HepG2 (cell line): ENCODE measurements around the gene PPFIA3. TPM values are rescaled to one million over a fixed set of nuclear protein-coding genes. Genes with fewer than 3 reads are reported as not detected.

Experiments used
- EHMT2 ChIP-seq: fragments of 200-600 bp; sonication (generic); IDR thresholded peaks from 2 replicates; pipeline ENCODE4 v1.7.0; 2017; ENCODE audit warnings: antibody characterized with exemption, low read depth, low read length, borderline replicate concordance
- GPN1 ChIP-seq: sonication (generic); formaldehyde crosslinking; IDR thresholded peaks from 2 replicates; pipeline ENCODE4 v1.5.1; 2020; ENCODE audit warnings: missing genetic modification reagents, borderline replicate concordance
- JUND ChIP-seq: sonication (generic); formaldehyde crosslinking; IDR thresholded peaks from 2 replicates; pipeline ENCODE4 v1.8.0; 2022; ENCODE audit warnings: mild to moderate bottlenecking, missing genetic modification reagents
- SMYD3 ChIP-seq: sonication (generic); formaldehyde crosslinking; IDR thresholded peaks from 2 replicates; pipeline ENCODE4 v1.8.1; 2023; ENCODE audit warnings: mild to moderate bottlenecking, missing genetic modification reagents
- SSRP1 ChIP-seq: IDR thresholded peaks from 2 replicates; pipeline ENCODE4 v1.6.1; 2016; ENCODE audit warnings: control low read depth
- TBX2 ChIP-seq: sonication (generic); formaldehyde crosslinking; IDR thresholded peaks from 2 replicates; pipeline ENCODE4 v1.5.0; 2020; ENCODE audit warnings: missing genetic modification reagents, mild to moderate bottlenecking, borderline replicate concordance
- ZNF160 ChIP-seq: sonication (generic); formaldehyde crosslinking; IDR thresholded peaks from 2 replicates; pipeline ENCODE4 v1.8.0; 2022; ENCODE audit warnings: mild to moderate bottlenecking, inconsistent platforms, missing genetic modification reagents
- ZNF790 ChIP-seq: sonication (generic); formaldehyde crosslinking; IDR thresholded peaks from 2 replicates; pipeline ENCODE4 v1.8.0; 2022; ENCODE audit warnings: missing genetic modification reagents, mild to moderate bottlenecking, borderline replicate concordance
- polyA plus RNA-seq, 8 experiments: library from polyadenylated mRNA; depleted of rRNA in 3 of 8; stranded (reverse) in 7 of 8; unstranded in 1 of 8; fragments of >200 nt; fragmentation: Illumina TruSeq in 4 of 8; extraction: Trizol in 4 of 8; gene quantifications; 2 replicates each; pipeline versions ENCODE4 v1.2.1 to v1.2.3, GENCODE V29; 2011 to 2016; ENCODE audit warnings: low read depth in 4 of 8, missing spikeins in 1 of 8, mixed read lengths in 1 of 8; ENCODE audit not compliant: insufficient read depth in 1 of 8
- total RNA-seq, 5 experiments: library from RNA; depleted of rRNA; stranded (reverse); fragments of >200 nt; fragmentation: Illumina TruSeq; extraction: Trizol; gene quantifications; 2 replicates each; pipeline ENCODE4 v1.2.3, GENCODE V29; 2016; ENCODE audit warnings: low read depth in 1 of 5
- TF ChIP-seq, protein P1 (sequence below): sonication (generic); formaldehyde crosslinking; IDR thresholded peaks from 2 replicates; pipeline ENCODE4 v1.4.0; 2020; ENCODE audit warnings: missing genetic modification reagents
- TF ChIP-seq, protein P2 (sequence below): sonication (generic); formaldehyde crosslinking; IDR thresholded peaks from 2 replicates; pipeline ENCODE4 v1.4.0; 2020; ENCODE audit warnings: missing genetic modification reagents
- TF ChIP-seq, protein P3 (sequence below): sonication (generic); formaldehyde crosslinking; IDR thresholded peaks from 2 replicates; pipeline ENCODE4 v1.4.0; 2020; ENCODE audit warnings: missing genetic modification reagents
- TF ChIP-seq, protein P4 (sequence below): IDR thresholded peaks from 2 replicates; pipeline ENCODE4 v1.6.1; 2016
- TF ChIP-seq, protein P5 (sequence below): sonication (generic); formaldehyde crosslinking; IDR thresholded peaks from 2 replicates; pipeline ENCODE4 v1.4.0; 2020; ENCODE audit warnings: mild to moderate bottlenecking, missing genetic modification reagents

The PPFIA3 gene
- total and polyA plus RNA-seq, 2 of the 13 experiments (the other 11 are each of a cell fraction or from before 2014, with no cell fraction given), result 6.7 to 8.6 TPM

DNA sequence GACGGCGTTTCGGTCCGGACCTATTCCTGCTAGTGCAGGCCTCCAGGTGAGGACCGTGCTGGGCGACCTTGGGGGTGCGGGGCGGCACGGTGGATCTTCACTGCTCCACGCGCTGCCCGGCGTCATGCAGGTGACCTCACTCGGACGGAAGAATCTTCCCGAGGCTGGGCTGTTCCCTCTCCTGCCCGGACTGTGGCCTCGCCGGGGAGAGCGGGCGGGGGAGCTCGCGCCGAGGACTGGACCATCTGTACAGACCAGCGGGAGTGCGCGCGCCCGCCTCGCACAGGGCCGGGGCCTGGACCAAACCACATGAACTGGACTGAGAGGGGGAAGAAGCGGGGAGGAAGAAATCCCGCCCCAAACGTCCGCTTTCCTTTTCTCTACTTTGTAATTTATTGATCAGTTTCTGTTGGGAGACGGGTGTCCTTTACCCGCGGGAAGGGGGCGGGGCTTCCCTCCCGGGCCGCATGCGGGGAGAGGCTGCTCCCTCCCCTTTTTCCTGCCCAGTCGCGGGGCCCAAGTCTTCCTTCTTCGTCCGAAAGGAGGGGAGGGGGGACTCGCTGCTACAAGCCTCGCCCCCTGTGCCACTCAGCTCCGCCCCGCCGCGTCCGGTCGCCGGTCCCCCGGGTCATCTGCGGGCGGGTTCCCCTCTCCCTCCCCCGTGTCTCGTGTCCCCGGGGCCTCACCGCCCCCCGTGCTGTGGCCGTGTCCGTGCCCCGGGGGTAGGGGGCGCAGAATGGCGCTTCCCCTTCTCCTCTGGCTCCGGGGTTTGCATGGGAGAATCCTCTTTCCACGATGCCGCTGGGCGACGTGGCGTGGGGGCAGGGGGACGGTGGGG is 31.0 kb downstream of the PPFIA3 start (continued):
- TF ChIP-seq, protein P1, sequence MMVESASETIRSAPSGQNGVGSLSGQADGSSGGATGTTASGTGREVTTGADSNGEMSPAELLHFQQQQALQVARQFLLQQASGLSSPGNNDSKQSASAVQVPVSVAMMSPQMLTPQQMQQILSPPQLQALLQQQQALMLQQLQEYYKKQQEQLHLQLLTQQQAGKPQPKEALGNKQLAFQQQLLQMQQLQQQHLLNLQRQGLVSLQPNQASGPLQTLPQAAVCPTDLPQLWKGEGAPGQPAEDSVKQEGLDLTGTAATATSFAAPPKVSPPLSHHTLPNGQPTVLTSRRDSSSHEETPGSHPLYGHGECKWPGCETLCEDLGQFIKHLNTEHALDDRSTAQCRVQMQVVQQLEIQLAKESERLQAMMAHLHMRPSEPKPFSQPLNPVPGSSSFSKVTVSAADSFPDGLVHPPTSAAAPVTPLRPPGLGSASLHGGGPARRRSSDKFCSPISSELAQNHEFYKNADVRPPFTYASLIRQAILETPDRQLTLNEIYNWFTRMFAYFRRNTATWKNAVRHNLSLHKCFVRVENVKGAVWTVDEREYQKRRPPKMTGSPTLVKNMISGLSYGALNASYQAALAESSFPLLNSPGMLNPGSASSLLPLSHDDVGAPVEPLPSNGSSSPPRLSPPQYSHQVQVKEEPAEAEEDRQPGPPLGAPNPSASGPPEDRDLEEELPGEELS, result no peak
- TF ChIP-seq TBX2 (CRISPR knock-in tag), result peak; percentile 79
- 0 out of 2 replicates have a peak, but pooled peaks have one; percentile 44 for TF ChIP-seq SMYD3 (CRISPR knock-in tag)
- TF ChIP-seq, protein P2, sequence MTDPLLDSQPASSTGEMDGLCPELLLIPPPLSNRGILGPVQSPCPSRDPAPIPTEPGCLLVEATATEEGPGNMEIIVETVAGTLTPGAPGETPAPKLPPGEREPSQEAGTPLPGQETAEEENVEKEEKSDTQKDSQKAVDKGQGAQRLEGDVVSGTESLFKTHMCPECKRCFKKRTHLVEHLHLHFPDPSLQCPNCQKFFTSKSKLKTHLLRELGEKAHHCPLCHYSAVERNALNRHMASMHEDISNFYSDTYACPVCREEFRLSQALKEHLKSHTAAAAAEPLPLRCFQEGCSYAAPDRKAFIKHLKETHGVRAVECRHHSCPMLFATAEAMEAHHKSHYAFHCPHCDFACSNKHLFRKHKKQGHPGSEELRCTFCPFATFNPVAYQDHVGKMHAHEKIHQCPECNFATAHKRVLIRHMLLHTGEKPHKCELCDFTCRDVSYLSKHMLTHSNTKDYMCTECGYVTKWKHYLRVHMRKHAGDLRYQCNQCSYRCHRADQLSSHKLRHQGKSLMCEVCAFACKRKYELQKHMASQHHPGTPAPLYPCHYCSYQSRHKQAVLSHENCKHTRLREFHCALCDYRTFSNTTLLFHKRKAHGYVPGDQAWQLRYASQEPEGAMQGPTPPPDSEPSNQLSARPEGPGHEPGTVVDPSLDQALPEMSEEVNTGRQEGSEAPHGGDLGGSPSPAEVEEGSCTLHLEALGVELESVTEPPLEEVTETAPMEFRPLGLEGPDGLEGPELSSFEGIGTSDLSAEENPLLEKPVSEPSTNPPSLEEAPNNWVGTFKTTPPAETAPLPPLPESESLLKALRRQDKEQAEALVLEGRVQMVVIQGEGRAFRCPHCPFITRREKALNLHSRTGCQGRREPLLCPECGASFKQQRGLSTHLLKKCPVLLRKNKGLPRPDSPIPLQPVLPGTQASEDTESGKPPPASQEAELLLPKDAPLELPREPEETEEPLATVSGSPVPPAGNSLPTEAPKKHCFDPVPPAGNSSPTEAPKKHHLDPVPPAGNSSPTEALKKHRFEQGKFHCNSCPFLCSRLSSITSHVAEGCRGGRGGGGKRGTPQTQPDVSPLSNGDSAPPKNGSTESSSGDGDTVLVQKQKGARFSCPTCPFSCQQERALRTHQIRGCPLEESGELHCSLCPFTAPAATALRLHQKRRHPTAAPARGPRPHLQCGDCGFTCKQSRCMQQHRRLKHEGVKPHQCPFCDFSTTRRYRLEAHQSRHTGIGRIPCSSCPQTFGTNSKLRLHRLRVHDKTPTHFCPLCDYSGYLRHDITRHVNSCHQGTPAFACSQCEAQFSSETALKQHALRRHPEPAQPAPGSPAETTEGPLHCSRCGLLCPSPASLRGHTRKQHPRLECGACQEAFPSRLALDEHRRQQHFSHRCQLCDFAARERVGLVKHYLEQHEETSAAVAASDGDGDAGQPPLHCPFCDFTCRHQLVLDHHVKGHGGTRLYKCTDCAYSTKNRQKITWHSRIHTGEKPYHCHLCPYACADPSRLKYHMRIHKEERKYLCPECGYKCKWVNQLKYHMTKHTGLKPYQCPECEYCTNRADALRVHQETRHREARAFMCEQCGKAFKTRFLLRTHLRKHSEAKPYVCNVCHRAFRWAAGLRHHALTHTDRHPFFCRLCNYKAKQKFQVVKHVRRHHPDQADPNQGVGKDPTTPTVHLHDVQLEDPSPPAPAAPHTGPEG (CRISPR knock-in tag), result no peak
- TF ChIP-seq SSRP1, result no peak
- TF ChIP-seq, protein P3, sequence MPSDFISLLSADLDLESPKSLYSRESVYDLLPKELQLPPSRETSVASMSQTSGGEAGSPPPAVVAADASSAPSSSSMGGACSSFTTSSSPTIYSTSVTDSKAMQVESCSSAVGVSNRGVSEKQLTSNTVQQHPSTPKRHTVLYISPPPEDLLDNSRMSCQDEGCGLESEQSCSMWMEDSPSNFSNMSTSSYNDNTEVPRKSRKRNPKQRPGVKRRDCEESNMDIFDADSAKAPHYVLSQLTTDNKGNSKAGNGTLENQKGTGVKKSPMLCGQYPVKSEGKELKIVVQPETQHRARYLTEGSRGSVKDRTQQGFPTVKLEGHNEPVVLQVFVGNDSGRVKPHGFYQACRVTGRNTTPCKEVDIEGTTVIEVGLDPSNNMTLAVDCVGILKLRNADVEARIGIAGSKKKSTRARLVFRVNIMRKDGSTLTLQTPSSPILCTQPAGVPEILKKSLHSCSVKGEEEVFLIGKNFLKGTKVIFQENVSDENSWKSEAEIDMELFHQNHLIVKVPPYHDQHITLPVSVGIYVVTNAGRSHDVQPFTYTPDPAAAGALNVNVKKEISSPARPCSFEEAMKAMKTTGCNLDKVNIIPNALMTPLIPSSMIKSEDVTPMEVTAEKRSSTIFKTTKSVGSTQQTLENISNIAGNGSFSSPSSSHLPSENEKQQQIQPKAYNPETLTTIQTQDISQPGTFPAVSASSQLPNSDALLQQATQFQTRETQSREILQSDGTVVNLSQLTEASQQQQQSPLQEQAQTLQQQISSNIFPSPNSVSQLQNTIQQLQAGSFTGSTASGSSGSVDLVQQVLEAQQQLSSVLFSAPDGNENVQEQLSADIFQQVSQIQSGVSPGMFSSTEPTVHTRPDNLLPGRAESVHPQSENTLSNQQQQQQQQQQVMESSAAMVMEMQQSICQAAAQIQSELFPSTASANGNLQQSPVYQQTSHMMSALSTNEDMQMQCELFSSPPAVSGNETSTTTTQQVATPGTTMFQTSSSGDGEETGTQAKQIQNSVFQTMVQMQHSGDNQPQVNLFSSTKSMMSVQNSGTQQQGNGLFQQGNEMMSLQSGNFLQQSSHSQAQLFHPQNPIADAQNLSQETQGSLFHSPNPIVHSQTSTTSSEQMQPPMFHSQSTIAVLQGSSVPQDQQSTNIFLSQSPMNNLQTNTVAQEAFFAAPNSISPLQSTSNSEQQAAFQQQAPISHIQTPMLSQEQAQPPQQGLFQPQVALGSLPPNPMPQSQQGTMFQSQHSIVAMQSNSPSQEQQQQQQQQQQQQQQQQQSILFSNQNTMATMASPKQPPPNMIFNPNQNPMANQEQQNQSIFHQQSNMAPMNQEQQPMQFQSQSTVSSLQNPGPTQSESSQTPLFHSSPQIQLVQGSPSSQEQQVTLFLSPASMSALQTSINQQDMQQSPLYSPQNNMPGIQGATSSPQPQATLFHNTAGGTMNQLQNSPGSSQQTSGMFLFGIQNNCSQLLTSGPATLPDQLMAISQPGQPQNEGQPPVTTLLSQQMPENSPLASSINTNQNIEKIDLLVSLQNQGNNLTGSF, result peak; percentile 88
- TF ChIP-seq ZNF160 (CRISPR knock-in tag), result 0 out of 2 replicates have a peak, but pooled peaks have one; percentile 65
- TF ChIP-seq EHMT2, result no peak
- TF ChIP-seq GPN1 (CRISPR knock-in tag), result peak; percentile 57; the same call in 1 of the 2 replicates
- no peak for TF ChIP-seq JUND (CRISPR knock-in tag)
- TF ChIP-seq, protein P4, sequence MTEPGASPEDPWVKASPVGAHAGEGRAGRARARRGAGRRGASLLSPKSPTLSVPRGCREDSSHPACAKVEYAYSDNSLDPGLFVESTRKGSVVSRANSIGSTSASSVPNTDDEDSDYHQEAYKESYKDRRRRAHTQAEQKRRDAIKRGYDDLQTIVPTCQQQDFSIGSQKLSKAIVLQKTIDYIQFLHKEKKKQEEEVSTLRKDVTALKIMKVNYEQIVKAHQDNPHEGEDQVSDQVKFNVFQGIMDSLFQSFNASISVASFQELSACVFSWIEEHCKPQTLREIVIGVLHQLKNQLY (CRISPR knock-in tag), result no peak
- no peak for TF ChIP-seq ZNF790 (CRISPR knock-in tag)
- TF ChIP-seq, protein P5, sequence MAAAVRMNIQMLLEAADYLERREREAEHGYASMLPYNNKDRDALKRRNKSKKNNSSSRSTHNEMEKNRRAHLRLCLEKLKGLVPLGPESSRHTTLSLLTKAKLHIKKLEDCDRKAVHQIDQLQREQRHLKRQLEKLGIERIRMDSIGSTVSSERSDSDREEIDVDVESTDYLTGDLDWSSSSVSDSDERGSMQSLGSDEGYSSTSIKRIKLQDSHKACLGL (CRISPR knock-in tag), result no peak
